CD4-positive, alpha-beta T cell treated with Interleukin-15 for 4 hours (primary cell): Measurements from ENCODE around the gene DNAJC16.

Source experiments
- DNase-seq: peaks from one replicate; pipeline ENCODE4 v3.0.0-alpha.2; 2020; ENCODE audit warnings: low spot score

The DNAJC16 gene

GRCh38 chr1:15620902-15621682 lies 94.4 kb downstream of the DNAJC16 start:
- DNase-seq = no peak

GRCh38 chr1:15621975-15622374 lies 95.3 kb downstream of the DNAJC16 start:
- no peak for DNase-seq

GRCh38 chr1:15622712-15623373 lies 96.2 kb downstream of the DNAJC16 start:
- DNase-seq = no peak

- DNase-seq = no peak
Observed at GRCh38 chr1:15623435-15623834, 96.8 kb downstream of the DNAJC16 start.

GRCh38 chr1:15624133-15624714 lies 97.6 kb downstream of the DNAJC16 start:
- DNase-seq = no peak

GRCh38 chr1:15625056-15625917 lies 98.6 kb downstream of the DNAJC16 start:
- no peak for DNase-seq
